ENCODE measurements around the gene SLAMF1. TPM values are rescaled to one million over a fixed set of nuclear protein-coding genes. Genes with fewer than 3 reads are reported as not detected.
"Not testable (repeated sequence)": the region's sequence is repeated elsewhere in the genome, so short reads cannot be mapped to it uniquely, and the experiment has no call there.

Gene SLAMF1
- total RNA-seq, 1 experiment from 2014 or later, result not detected

DNA sequence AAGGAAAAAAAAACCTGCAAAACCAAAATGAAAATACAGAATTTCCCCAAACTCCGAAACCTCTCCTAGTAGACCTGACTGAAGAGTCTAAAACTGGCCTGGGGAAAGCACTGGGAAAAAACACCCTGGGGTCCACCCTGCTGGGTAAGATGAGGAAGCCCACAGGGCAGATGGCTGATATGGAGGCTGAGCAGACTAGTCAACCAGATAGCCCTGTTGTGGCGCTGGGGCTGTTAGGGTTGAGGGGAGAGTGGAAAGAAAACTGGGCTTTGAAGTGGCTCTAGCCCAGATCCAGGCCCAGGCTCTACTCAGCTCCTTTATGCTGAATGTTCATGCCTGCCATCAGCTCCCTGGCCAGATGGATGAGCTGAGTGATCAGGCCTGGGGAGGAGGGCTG lies 6.8 kb upstream of the SLAMF1 start:
- Histone ChIP-seq H3K4me3 (ENCODE audit: insufficient read depth, low read depth, low read length) (no peak overlapping the region), H3K27me3 (ENCODE audit: control insufficient read depth, insufficient read depth, low read length) (no peaks in the 10 kb centered on the region), H3K36me3 (replicated peaks; ENCODE audit: control insufficient read depth, insufficient read depth, low read length) (no peaks in the 10 kb centered on the region)
- no peak for DNase-seq

DNA sequence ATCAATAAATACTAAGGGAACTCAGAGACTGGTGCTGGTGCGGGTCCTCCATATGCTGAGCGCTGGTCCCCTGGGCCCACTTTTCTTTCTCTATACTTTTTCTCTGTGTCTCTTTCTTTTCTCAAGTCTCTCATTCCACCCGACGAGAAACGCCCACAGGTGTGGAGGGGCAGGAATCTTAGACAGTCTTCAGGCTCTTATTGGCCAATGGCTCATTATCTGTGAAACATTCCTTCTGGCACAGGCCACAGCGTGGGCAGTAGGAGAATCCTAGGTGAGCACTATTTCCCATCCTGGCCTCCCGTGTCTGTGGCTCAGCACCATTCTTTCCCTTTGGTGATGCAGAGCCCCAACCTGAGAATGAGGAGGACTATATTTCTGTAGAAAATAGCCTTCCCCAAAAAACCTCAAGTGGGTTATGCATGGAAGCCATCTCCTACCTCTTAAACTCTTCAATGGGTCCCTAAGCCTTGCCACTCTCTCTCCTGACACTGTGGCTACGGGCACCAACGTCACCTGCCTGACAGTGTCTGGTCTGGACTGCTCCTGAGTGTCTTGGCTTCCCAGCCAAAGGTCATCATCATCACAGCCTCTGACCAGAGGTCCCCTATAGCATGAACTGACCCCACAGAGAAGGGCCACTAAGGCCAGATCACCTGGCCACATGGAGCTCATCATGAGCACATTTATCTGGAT lies 6.2 kb upstream of the SLAMF1 start:
- Histone ChIP-seq H3K36me3 (replicated peaks; ENCODE audit: control insufficient read depth, insufficient read depth, low read length) (no peaks in the 10 kb centered on the region), H3K4me3 (ENCODE audit: insufficient read depth, low read depth, low read length) (no peak overlapping the region), H3K27me3 (ENCODE audit: control insufficient read depth, insufficient read depth, low read length) (no peaks in the 10 kb centered on the region)
- no peak for DNase-seq

DNA sequence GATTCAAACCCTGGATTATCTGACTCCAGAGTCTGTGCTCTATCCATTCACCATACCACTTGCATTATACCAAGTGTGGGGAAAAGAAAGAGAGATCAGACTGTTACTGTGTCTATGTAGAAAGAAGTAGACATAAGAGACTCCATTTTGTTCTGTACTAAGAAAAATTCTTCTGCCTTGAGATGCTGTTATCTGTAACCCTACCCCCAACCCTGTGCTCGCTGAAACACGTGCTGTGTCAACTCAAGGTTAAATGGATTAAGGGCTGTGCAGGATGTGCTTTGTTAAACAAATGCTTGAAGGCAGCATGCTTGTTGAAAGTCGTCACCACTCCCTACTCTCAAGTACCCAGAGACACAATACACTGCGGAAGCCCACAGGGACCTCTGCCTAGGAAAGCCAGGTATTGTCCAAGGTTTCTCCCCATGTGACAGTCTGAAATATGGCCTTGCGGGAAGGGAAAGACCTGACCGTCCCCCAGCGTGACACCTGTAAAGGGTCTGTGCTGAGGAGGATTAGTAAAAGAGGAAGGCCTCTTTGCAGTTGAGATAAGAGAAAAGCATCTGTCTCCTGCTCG lies 5.3 kb upstream of the SLAMF1 start:
- not testable (repeated sequence) for H3K36me3 ChIP-seq (replicated peaks; ENCODE audit: control insufficient read depth, insufficient read depth, low read length); H3K27me3 ChIP-seq (ENCODE audit: control insufficient read depth, insufficient read depth, low read length); DNase-seq; H3K4me3 ChIP-seq (ENCODE audit: insufficient read depth, low read depth, low read length)

DNA sequence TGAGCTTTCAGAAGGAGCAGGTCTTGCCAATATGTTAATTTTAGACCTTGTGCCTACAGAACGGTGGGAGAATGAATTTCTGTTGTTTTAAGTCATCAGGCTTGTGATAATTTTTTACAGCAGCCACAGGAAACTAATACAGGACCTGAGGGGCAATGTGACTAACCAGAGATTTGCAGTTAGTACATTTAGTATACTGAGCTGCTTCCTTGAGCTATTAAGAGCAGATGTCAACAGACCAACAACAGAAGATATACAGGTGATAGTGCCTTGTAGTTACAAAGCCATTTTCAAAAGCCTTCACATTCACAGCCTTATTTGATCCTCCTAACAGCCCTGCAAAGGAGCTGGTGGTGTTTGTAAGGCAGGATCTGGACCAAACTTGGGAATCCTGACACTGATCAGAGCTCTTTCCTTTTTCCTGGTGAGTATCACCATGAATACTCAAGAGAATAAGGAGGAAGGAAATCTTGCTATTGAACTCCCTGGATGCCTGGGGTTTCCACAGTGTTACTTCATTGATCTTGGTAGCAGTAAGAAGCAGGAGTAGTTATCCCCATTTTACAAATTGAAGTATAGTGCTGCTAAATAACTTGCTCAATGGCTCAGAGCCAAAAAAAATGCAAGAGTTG lies 4.7 kb upstream of the SLAMF1 start:
- no peak overlapping the region for H3K4me3 ChIP-seq (ENCODE audit: insufficient read depth, low read depth, low read length)
- H3K36me3 ChIP-seq (replicated peaks; ENCODE audit: control insufficient read depth, insufficient read depth, low read length), result no peaks in the 10 kb centered on the region
- H3K27me3 ChIP-seq (ENCODE audit: control insufficient read depth, insufficient read depth, low read length), result 0 out of 2 replicates have a peak, but pooled peaks cover under 1% of the 10 kb centered on the region
- no peak for DNase-seq

DNA sequence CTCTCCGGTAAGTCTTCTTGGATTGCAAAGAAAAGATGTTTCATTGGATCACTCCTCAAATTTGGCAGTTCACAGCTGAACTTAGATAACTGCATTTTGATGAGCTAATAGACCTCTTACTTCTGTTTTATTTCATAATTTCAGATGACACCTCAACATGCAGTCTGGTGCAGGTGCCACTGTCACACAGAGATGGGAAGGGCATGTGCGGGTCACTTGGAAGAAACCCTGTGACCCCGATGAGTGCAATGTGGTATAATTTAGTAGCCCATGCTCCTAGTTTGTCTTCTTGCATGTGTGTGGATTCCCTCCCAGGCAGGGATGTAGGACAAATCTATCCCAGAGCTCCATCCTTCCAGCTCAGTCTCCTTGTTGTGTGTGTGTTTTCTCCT lies 481 bp upstream of the SLAMF1 start:
- DNase-seq, result no peak
- Histone ChIP-seq H3K27me3 (ENCODE audit: control insufficient read depth, insufficient read depth, low read length) (0 out of 2 replicates have a peak, but pooled peaks cover 1% of the 10 kb centered on the region), H3K4me3 (ENCODE audit: insufficient read depth, low read depth, low read length) (no peak overlapping the region), H3K36me3 (replicated peaks; ENCODE audit: control insufficient read depth, insufficient read depth, low read length) (no peaks in the 10 kb centered on the region)

DNA sequence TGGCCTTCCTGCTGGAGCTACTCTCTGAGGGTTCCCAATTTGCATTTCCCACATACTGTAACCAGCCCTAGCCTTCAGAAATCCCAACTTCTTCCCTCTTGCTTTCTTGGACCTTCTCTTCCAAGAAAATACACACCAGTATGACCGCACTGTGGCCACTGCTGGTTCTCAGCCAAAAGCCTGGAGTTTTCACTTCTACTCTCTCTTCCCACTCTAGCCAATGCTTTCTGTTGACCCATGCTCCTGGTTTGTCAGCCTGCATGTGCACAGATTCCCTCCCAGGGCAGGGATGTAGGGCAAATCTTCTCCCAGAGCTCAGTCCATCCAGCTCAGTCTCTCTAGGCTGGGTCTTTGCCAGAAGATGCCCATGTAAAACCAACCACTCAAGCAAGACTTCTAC lies 664 bp downstream of the SLAMF1 start:
- DNase-seq, result no peak
- Histone ChIP-seq H3K36me3 (replicated peaks; ENCODE audit: control insufficient read depth, insufficient read depth, low read length) (no peaks in the 10 kb centered on the region), H3K4me3 (ENCODE audit: insufficient read depth, low read depth, low read length) (no peak overlapping the region), H3K27me3 (ENCODE audit: control insufficient read depth, insufficient read depth, low read length) (0 out of 2 replicates have a peak, but pooled peaks cover 1% of the 10 kb centered on the region)

DNA sequence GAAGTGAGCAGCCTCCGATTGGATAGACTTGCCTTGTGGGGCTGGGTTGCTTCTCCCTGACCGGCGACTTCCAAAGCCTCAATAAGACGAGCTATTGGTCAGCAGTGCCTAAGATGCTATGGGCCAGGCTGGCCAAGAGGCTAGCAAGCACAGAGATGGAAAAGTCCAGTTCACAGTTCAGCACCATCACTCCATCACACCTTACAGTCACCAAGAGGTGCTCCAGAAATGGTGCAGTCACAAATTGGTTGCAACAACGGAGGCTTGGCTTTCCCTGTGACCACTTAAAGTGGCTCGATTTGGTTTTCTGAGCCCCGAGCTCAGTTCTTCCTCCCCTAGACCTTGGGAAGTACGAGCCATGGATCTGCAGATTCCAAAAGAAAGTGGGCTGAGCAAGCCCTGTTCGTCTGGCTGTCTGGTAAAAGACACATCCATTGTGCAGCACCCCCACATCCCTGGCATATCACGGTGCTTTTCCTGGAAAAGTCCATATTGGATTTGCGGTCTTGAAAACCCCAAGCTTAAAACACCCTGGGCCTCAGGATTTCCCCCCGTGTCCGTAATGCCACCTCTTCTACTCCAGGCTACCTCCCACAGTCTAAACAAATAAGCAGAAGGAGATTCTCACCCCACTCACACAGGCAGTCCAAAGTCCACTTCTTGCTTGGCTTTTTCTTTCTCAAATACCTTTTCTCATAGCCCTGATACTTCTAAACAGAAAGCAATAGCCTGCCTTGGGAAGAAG lies 1.3 kb downstream of the SLAMF1 start:
- 0 out of 2 replicates have a peak, but pooled peaks cover 1% of the 10 kb centered on the region for H3K27me3 ChIP-seq (ENCODE audit: control insufficient read depth, insufficient read depth, low read length)
- no peak overlapping the region for H3K4me3 ChIP-seq (ENCODE audit: insufficient read depth, low read depth, low read length)
- H3K36me3 ChIP-seq (replicated peaks; ENCODE audit: control insufficient read depth, insufficient read depth, low read length), result no peaks in the 10 kb centered on the region
- no peak for DNase-seq

DNA sequence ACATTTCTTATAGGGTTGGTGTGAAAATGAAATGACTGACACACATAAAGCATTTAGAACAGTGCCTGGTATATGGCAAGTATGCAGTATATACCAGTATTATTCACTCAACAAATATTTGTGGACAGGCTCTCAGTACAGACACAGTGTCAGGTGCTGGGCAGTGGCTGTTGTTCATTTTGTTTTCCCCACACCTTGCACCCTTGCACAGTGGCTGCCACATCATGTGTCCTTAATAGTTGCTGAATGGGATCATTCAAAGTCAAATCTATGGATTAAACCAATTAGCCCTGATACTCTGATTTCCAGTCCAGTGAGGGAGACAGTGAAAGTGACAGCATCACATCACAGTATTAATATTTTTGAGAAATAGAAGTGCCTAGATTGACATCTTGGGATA lies 2.4 kb downstream of the SLAMF1 start:
- no peak overlapping the region for H3K4me3 ChIP-seq (ENCODE audit: insufficient read depth, low read depth, low read length)
- H3K36me3 ChIP-seq (replicated peaks; ENCODE audit: control insufficient read depth, insufficient read depth, low read length), result no peaks in the 10 kb centered on the region
- DNase-seq, result no peak
- H3K27me3 ChIP-seq (ENCODE audit: control insufficient read depth, insufficient read depth, low read length), result 0 out of 2 replicates have a peak, but pooled peaks cover 1% of the 10 kb centered on the region

DNA sequence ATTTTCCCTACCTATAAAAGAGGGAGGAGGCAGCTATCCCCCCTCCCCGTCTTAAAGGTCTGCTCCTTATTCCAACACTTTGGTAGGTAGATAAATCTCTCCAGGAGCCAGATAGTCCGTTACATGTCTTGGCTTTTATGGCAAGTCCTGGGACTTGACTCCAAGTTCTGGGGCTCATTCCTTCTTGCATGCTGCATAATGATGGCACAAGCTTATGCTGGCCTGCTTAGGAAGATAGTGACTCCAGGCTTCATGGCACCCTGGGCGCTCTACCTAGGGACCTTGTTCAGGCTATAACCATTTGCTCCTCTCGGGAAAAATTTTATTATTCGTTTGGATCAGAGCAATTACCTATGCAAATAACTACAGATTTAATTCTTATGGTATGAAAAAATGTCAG lies 3.7 kb downstream of the SLAMF1 start:
- Histone ChIP-seq H3K27me3 (ENCODE audit: control insufficient read depth, insufficient read depth, low read length) (0 out of 2 replicates have a peak, but pooled peaks cover 1% of the 10 kb centered on the region), H3K4me3 (ENCODE audit: insufficient read depth, low read depth, low read length) (no peak overlapping the region), H3K36me3 (replicated peaks; ENCODE audit: control insufficient read depth, insufficient read depth, low read length) (no peaks in the 10 kb centered on the region)
- DNase-seq, result no peak

DNA sequence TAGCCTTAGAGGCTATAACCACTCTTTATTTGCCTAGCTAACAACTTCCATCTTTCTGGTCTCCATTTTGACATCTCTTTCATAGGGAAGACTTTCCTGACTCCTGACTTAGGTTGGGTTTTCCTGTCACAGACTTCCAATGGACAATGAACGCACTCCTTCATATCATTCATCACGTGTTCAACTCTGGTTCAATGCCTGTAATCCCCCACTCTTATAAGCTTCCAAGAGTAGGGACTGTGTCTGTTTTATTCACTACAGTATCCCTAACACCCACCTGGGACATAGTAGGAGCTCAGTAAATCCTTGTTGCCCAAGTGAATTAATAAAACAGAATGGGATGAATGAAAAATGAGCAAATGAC lies 4.6 kb downstream of the SLAMF1 start:
- peaks cover 1% of the 10 kb centered on the region; the same call in 1 of the 2 replicates for H3K27me3 ChIP-seq (ENCODE audit: control insufficient read depth, insufficient read depth, low read length)
- no peak overlapping the region for H3K4me3 ChIP-seq (ENCODE audit: insufficient read depth, low read depth, low read length)
- DNase-seq, result no peak
- H3K36me3 ChIP-seq (replicated peaks; ENCODE audit: control insufficient read depth, insufficient read depth, low read length), result no peaks in the 10 kb centered on the region

DNA sequence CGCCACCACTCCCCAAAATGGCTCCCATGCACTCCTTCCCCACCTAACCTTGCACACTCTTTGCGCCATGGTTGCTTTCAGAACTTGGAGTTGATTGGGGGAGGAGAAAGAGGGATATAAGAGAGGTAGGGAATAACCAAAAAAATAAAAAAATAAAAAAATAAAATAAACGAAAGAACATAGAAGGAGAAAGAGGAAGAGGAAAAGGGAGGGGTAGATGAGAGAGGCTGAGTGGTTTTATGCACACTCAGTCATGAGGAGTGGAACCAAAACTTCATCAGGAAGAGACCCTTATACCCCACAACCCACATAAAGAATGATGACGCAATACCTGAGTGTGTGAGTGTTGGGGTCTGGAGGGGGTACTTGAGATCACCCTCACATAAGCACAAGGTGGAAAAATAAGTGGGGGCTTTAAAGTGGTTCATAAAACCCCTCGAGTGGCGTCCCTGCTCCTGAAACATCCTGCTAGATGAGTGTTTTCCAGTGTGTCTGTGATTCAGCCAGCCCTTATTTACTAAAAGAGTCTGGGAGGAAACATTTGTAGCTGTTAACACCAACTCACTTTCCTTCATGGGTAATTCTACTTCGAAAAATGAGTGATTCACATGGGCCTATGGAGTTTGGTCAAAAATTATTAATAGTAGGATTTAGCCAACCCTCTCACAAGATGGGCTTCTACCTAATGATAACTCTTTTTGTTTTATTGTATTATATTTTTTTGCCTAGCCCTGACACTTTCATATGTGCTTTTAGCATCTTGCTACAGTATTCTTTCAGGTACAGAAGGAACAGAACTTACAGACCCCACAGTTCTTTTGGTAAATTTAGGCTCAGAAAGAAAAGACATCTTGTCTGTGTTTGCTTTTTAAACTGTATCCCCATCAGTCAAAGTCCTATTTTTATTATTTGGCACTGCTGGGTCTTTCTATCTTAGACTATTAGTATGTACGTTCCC lies 5.2 kb downstream of the SLAMF1 start:
- no peaks in the 10 kb centered on the region for H3K36me3 ChIP-seq (replicated peaks; ENCODE audit: control insufficient read depth, insufficient read depth, low read length)
- no peak for DNase-seq
- H3K27me3 ChIP-seq (ENCODE audit: control insufficient read depth, insufficient read depth, low read length), result peaks cover 1% of the 10 kb centered on the region; the same call in 1 of the 2 replicates
- no peak overlapping the region for H3K4me3 ChIP-seq (ENCODE audit: insufficient read depth, low read depth, low read length)

DNA sequence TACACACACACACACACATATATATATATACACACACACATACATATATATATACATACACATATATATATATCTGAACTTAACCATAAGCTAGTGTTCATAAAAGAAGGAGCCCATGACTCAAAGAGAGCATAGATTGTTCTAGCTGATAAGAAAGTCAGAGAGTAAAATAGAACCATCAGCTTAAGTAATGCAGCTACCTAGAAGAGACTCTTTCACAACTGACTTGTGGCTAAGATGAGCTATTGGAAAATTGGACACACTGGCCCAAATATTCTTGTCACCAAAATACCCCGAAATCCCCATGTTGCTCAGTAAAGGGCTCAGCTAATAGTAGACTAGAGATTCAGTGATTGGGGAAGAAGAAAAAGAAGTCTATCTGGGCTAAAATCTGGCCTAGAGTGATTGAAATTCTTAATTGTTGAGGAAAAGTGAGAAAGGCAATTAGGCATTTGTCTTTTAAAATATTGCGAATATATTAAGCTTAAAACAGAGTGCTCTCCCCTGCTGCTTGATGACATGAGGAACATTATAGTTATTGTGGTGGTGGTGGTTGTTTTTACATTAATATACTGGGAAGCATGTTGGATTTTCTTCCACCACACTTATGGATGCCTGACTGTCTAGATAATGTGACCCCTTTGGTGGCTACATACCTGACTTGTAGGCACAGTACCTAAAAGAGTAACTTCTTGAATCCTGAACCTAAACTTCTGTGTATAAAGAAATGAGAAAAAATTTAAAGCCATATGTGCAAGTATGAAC lies 6.3 kb downstream of the SLAMF1 start:
- no peak for DNase-seq
- no peak overlapping the region for H3K4me3 ChIP-seq (ENCODE audit: insufficient read depth, low read depth, low read length)

DNA sequence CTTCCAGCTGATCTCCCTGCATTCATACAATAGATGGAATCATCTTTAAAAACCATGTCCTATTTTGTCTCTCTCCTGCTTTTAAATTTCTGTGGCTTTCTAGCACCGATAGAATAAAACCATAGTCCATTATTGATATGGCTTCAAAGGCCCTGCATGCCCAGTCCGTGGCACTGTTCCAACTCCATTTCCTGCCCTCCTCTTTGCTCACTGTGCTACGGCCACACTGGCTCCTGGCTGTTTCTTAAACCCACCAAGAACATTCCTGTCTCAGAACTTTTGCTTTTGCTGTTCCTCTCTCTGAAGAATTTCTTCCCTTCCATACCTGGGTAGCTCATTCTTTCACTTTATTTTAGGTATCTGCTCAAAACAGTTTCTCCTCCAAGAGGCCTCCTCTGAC lies 7.2 kb downstream of the SLAMF1 start:
- DNase-seq, result no peak
- Histone ChIP-seq H3K27me3 (ENCODE audit: control insufficient read depth, insufficient read depth, low read length) (no peaks in the 10 kb centered on the region; the same call in 1 of the 2 replicates), H3K36me3 (replicated peaks; ENCODE audit: control insufficient read depth, insufficient read depth, low read length) (no peaks in the 10 kb centered on the region), H3K4me3 (ENCODE audit: insufficient read depth, low read depth, low read length) (no peak overlapping the region)

More for the DNA sequence above, 6.3 kb downstream of the SLAMF1 start:
- no peaks in the 10 kb centered on the region; the same call in 1 of the 2 replicates for H3K27me3 ChIP-seq (ENCODE audit: control insufficient read depth, insufficient read depth, low read length)
- no peaks in the 10 kb centered on the region for H3K36me3 ChIP-seq (replicated peaks; ENCODE audit: control insufficient read depth, insufficient read depth, low read length)
